Thyroid gland (tissue), 4 donors: ENCODE results near the gene GOLGA6D.

Source experiments
- POLR2A ChIP-seq, 2 donors: fragments of 450-650 bp; IDR thresholded peaks; one replicate each; pipeline ENCODE4 v1.6.1; 2017; ENCODE audit warnings: antibody characterized with exemption in 2 of 2, mild to moderate bottlenecking in 2 of 2, moderate library complexity in 1 of 2
- TF ChIP-seq, protein P1 (sequence below), 6 experiments: fragments of 200-600 bp in 3 of 6; fragments of 450-650 bp in 3 of 6; sonication (generic) in 3 of 6; IDR thresholded peaks; one replicate each; pipeline ENCODE4 v1.5.1; 2016 to 2019; ENCODE audit warnings: antibody characterized with exemption in 6 of 6, mild to moderate bottlenecking in 2 of 6, inconsistent platforms in 1 of 6, moderate library complexity in 1 of 6

DNA sequence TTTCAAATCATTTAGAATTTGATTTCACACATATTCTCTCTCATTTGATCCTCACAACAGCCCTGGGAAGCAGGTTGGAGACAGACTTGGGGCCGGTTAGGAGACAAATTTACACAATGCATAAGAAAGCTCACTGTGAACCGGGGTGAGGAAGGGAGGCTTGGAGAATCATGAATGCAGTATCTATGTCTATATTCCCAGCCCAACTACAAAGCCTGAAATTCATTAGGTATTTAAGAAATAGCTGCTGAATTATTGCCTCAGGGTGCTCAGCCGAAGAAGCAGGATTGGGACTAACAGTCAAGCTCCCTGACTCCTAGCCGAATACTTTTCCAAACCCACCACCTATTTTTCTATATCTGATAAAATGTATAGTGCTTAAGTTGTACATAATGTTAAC, 32.9 kb upstream of the GOLGA6D start:
- TF ChIP-seq, protein P1, sequence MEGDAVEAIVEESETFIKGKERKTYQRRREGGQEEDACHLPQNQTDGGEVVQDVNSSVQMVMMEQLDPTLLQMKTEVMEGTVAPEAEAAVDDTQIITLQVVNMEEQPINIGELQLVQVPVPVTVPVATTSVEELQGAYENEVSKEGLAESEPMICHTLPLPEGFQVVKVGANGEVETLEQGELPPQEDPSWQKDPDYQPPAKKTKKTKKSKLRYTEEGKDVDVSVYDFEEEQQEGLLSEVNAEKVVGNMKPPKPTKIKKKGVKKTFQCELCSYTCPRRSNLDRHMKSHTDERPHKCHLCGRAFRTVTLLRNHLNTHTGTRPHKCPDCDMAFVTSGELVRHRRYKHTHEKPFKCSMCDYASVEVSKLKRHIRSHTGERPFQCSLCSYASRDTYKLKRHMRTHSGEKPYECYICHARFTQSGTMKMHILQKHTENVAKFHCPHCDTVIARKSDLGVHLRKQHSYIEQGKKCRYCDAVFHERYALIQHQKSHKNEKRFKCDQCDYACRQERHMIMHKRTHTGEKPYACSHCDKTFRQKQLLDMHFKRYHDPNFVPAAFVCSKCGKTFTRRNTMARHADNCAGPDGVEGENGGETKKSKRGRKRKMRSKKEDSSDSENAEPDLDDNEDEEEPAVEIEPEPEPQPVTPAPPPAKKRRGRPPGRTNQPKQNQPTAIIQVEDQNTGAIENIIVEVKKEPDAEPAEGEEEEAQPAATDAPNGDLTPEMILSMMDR (IDR thresholded peaks at IDR 0.05): no peak
- TF ChIP-seq POLR2A (IDR thresholded peaks at IDR 0.05): no peak
